Testis (tissue), 2 donors: Measurements from ENCODE around the gene ARHGDIG.

Experiments used
- POLR2A ChIP-seq: fragments of 450-650 bp; IDR thresholded peaks from one replicate; pipeline ENCODE4 v1.6.1; 2017; ENCODE audit warnings: antibody characterized with exemption, mild to moderate bottlenecking, moderate library complexity
- TF ChIP-seq, protein P1 (sequence below), 3 experiments: fragments of 450-650 bp in 2 of 3; fragments of 200-600 bp in 1 of 3; sonication (generic) in 1 of 3; IDR thresholded peaks; one replicate each; pipeline ENCODE4 v1.5.1; 2016 to 2019; ENCODE audit warnings: antibody characterized with exemption in 3 of 3, mild to moderate bottlenecking in 2 of 3, moderate library complexity in 1 of 3

- TF ChIP-seq, protein P1, sequence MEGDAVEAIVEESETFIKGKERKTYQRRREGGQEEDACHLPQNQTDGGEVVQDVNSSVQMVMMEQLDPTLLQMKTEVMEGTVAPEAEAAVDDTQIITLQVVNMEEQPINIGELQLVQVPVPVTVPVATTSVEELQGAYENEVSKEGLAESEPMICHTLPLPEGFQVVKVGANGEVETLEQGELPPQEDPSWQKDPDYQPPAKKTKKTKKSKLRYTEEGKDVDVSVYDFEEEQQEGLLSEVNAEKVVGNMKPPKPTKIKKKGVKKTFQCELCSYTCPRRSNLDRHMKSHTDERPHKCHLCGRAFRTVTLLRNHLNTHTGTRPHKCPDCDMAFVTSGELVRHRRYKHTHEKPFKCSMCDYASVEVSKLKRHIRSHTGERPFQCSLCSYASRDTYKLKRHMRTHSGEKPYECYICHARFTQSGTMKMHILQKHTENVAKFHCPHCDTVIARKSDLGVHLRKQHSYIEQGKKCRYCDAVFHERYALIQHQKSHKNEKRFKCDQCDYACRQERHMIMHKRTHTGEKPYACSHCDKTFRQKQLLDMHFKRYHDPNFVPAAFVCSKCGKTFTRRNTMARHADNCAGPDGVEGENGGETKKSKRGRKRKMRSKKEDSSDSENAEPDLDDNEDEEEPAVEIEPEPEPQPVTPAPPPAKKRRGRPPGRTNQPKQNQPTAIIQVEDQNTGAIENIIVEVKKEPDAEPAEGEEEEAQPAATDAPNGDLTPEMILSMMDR (IDR thresholded peaks at IDR 0.05) = no peak
- no peak for TF ChIP-seq POLR2A
Measured at GRCh38 chr16:268141-269053, 12.0 kb upstream of the ARHGDIG start.
